NCI-H510A (cell line): Measurements from ENCODE around the gene PAX2.

Experiments used
- DNase-seq: peaks from one replicate; lab custom pipeline; 2025; lab: John Stamatoyannopoulos, UW

The PAX2 gene

DNA sequence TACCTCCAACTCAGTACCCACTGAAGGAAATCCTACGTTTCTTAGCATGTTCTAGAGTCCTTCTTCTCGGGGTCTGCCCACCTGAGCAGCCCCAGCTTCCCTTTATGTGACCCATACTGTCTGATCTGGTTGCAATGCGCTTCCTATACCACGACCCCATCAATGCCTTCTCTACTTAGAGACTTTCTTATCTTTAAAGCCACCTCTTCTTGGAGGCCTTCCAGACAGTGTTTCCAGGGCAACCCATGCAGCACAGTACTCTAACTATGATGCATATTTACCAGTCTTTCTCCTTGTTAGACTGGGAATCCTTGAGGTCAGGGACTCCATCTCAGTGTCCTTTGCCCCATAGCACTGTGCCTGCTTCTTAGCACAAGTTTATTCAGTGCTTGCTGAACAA is 112.9 kb downstream of the PAX2 start:
- DNase-seq: no peak

DNA sequence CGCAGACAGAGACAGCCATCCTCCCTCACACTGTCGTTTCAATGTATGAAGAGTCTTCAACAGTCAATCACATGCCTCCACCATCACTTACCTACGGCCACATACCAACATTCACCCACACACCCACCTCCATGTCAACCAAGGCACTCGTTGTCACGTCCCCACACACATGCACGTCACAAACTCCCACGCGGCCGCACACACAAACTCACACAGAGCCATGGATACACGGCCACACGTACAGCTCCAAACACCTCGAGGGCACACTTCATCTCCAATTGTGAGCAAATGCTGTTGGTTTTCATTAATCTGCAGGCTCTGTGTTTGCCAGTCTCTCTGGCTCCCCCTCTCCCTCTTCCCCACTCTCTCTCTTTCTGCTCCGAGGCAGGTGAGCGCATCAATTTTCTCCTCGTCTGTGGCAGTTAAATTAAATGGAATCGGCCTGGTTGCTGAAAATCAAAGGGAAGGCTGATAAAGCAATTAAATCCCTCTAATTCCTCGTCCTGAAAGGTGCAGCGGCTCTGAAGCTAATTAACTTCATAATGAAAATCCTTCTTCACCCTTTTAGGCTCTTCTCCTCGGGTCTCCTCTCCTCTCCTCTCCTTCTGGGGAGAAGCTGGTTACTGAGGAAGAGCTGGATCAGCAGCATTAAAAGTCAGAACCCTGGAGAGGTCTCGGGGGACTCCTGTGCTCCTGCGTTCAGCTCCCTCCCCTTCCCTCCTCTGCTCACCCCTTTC is 113.5 kb downstream of the PAX2 start:
- no peak for DNase-seq

DNA sequence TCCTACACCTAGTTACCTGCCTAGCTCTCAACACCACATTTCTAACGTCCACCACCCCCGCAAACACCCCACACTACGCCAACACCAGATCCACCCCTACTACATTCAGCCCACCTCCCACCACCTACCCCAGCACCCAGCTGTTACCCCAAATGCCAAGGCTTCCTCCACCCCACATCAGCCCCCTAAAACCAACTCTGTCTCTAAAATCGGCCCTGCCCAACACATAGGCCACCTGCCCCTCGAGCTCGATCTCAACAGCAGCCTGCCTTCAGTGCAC is 114.0 kb downstream of the PAX2 start:
- DNase-seq: no peak

DNA sequence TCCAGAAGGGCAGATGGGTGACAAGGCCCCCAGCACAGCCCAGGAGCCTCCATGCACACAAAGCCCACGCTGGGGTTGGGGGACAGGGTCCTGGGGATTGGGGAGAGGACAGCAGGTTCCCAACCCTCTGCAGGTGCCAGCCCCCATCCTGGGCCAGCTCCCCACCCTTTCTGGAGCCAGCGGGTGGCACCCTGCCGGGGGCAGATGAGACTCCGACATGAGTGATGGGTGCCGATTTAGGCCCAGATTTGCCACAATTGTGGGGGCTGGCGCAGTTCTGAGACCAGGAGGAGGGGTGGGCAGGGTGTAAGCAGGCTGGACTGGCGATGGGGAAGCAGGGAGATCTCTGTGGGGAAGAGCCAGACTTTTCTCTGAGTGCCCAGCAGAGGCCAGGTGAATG is 118.1 kb downstream of the PAX2 start:
- DNase-seq: no peak

DNA sequence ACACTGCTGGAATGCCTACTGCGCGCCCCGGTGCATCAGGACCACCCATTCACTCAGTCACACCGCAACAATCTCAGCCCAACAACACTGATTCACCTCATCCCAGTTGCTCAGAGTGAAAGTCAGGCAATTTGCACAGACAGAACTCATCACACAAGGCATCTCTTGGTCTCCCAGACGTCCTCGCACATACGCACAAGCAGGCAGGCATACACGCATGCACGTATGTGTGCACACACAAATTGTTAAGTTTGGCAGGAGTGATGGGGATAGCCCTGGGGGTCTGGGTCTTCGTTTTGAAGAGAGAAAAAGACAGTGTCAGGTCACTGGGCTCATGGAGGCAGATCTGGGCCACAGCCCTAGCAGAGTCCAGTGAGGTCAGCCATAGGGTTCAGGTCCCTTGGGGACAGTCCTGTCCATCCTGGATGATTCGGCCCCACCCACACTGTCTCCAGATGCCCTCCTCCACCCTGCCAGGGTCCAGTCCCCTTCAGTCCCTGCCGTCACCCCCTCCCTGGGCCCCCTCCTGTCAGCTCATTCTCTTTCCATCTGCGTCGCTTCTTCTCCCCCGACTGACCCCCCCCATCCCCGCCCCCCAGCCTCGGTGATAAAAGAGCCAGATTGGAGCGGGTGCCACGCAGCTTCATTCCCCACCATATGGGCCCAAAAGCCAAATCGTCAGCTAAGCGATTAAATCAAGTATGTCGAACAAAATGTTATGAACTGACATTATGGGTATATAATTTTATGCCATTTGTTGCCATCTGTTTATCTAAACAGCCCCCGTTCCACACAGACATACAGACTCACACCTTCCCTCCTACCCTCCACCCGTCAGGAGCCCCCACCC is 118.9 kb downstream of the PAX2 start:
- no peak for DNase-seq

DNA sequence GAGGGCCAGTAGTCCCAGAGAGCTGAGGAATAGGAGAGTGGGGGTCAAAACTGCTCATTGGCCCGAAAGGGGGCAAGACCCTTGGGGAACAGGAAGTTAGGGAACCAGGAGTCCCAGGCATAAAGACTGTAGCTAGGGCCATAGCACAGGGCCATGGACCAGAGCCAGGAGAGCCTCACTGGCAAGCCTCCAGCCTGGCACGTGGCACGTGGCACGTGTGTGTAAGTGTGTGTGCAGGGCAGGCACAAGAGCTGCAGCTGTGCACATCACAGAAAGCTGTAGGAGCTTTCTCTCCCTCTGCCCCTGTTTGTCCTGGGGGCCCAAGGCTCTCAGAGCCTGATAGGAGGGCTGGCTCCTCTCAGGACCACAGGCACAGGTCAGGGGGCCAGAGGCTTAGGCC is 119.6 kb downstream of the PAX2 start:
- DNase-seq: no peak

DNA sequence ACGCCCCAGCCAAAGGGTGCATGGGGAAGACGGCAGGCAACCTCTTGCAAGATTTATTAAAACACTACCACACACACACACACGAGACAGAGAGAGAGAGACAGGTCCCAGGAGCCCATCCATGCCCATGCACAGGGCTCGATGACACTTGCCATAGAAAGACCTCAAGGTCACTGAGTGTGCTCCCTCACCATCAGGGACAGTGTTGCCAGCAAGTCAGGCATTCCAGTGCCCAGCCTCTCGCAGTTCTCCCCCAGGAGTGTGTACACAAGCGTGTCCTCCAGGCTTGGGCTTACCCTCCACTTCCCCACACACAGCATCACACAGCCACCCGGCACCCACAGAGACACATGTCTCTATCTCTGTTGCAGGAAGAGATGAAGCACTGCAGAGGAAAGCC is 120.6 kb downstream of the PAX2 start:
- no peak for DNase-seq

DNA sequence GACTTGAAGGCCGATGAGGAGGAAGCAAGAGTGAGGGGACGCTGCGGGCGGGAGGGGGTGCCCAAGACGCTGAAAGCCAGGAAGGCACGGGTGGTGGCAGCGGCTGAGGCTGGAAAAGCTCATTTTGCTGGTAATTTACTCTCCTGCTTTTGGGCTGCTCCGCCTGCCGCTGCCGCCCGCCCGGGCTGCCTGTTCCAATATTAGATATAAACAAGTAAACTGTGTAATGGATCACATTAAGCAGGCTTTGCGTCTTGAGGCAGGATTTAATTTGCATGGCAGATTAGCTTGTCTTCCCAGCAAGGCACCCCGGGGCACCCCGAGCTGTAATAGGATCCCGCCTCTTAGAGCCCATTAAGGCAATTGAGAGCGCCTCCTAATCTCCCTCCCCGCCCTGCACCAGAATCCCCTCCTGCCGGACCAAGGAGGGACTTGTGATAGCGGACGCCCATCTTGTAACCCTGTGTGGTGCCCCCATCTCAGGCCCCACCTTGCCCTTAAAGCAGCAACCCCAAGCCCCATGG is 121.3 kb downstream of the PAX2 start:
- no peak for DNase-seq

DNA sequence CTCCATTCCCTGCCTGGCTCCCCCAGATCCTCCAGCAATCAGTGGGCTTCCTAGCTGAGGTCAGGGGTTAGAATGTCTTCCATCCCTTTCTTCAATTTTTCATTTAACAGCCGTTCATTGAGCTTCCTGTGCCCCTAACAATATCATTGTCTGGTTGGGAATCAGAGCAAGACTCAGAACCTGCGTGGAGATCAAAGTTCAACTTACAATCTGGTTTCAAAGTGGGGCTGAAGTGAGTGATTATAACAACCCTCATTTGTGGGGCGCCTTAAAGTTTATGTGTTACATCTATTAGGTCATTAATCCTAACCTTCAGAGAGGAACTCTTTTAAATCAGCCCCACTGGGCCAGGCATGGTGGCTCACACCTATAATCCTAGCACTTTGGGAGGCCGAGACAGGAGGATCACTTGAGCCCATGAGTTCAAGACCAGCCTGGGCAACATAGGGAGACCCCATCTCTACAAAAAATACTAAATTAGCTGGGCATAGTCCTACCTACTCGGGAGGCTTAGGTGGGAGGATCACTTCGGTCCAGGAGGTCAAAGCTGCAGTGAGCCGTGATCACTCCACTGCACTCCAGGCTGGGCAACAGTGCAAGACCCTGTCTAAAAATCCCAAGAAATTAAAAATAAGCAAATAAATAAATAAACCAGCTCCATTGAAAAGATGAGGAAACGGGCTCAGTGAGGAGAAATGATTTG is 122.0 kb downstream of the PAX2 start:
- DNase-seq: no peak

DNA sequence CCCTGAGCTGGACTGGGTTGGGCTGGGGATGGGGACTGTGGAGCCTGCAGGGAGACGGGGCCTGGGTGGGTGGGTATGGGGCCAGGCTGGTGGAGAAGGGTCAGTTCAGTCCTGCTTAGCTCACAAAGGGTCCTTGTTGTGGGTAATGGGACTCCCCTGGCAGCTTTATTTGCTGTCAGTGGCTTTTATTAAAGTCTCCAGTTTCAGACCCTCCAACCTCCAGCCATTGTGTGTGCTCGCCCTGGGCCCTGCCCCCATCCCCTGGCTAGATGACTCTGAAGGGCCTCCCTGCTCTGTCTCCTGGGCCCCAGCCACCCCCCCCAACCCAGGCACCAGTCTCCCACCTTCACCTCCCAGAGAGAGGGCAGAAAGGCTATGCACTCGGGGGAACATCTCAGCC is 123.0 kb downstream of the PAX2 start:
- no peak for DNase-seq

DNA sequence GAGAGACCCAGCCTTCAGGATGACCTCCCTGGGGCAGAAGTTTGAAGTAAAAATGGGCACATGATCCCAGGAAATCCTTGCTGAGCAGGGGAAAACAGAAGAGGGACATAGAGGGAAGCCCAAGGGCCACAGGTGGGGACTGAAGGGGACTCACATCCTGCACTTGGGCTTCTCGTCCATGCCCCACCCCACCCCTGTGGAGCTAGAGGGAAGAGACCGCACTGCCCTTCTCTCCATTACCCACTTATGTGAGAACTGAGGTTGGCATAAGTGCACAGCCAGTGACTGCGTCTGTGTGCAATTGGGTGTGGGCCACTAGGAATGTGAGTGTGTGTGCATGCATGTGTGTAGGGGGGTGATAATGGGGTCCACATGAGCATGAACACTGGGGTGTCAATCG is 124.0 kb downstream of the PAX2 start:
- DNase-seq: no peak

DNA sequence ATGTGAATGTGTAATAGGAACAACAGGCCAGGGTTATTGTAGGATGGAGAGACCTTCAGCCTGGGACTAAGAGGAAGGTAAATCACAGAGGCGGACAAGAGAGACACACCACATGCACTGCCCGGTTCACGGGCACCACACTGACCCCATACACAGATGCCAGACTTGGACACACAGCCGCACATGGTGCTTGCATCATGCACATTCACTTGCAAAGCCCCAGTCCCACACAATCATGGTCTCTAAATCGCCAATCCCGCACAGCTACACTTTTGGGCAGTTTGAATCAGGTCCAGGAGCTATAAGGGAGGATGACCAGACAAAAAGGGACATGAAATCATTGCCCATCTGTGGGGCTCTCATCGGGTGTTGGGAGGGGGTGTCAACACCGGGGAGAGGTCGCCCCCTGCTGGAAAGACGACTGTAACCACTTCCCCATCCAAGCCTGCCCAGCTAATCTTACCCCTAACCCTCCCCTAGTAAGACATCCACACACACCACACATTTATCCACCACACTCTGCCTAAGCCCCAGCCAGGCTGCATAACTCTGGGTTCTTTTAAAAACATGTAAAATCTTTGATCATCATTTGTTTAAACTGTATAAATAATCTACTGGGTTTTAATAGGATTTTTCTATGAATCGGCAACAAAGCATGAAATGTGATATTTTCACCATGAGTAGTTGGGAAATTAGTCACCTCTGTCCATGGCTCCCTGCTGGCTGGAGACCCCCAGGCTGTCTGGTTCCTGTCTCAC is 126.8 kb downstream of the PAX2 start:
- no peak for DNase-seq

DNA sequence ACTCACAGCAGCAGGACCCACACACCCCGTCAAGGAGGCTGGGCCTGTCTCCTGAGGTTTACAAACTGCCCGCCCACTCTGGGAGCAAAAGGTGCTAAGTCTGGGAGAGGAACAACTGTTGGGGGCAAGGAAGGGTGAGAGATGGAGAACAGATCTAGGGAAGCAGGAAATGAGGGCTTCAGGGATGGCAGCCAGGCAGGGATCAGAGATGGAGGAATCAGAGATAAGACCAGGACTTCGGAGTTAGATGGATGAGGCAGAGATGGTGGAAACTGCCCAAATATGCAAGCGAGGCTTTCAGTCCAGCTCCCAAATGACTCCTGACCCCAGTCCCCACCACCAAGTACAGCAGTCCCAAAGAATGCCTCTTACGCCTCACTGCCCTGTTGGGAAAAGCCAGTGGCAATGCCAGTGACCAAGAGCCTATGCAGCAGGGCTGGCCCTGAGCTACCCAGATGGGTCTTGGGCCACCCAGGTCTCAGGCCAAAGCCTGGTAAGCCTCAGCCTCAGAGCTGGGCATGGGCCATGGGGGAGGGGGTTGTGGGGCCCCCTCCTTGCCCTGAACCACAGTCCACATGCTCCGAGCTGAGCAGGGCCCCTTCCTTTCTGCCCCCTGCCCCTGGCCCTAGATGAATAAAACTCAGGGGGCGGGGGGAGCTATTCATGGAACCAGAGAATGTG is 127.9 kb downstream of the PAX2 start:
- no peak for DNase-seq

DNA sequence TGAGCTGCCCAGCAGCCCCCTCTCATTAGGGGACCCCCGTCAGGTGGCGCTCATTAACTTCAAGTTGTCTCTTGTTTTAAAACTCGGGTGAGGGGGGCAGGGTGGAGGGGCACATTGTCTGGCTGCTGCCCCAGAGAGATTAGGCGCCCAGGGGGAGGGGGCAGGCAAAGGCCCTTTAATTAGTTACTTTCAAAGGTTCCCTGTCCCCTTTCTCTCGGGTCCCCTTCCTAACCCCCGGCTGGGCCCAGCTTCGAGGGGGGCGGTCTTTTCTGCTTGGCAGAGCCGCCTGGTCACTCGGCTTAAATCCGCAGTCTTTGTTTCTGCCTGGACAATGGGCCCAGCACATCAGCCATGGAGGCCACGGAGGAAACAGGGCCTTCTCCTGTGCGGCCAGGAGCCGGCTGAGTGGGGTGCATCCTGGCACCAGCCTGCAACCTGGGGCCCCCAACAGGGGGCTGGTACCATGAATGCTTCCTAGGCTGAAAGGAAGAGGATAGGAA is 128.5 kb downstream of the PAX2 start:
- no peak for DNase-seq

DNA sequence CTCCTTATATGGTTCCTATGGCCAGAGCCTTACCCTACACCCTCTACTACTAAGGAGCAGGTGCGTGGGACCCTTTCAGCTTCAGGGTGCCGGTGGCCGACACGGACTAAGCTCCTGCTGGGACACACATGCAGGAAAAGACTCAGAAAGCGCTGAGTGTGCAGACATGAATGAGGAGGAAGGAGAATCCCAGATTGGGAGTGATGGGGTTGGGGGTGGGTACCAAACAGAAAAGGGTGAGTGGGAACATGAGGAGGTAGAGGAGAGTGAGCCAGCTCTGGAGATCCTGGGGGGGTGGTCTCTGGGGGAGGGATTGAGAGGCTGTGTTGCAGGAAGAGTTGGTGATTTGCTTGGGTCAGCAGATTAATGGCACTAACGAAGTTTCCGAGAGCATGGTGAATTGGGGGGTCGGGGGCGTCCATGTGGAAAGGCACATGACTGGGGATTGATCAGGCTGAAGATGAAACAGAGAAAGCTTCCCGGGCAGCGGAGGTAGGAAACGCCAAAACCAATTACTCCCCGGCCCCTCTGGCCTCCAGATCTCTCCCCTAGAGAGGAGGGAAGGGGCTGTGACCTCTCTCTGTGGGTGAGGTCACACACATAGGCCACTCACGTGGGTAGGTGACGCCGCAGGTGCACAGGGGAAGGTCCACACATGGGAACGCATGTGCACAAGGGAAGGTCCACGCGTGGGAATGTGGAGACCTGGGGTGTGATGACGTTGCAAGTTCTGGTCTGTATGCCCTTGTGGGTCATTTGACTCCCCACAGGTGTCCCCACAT is 129.5 kb downstream of the PAX2 start:
- no peak for DNase-seq

DNA sequence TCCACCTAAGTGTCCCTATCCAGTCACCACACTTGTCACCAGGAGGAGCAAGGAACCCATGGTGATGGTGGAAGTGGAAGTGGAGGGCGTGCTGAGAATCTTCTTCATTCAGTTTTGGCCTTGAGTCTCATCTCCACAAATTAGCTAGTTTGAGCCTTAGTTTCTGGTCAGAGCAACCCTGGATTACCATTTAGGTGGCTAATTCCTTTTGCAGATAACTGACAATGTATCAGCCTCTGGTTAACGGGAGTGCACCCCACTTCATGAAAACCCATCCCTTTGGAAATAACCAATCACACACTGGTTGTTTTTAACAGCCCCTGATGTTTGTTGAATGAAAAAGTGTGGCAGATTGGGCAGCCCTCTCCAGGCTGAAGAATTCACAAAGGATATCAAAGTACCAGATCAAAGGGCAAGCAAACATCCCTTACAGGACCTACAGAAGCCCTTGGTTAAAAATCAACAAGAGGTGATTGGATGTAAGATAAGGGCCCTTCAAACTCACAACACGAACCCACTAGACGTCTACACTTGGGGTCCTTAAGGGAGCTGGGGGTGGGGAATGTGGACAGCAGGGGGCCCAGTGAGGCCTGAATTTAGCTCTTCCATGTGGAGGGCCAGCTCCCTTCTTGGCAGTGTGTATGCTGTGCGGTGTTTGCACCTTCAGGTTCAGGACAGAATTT is 130.2 kb downstream of the PAX2 start:
- no peak for DNase-seq

DNA sequence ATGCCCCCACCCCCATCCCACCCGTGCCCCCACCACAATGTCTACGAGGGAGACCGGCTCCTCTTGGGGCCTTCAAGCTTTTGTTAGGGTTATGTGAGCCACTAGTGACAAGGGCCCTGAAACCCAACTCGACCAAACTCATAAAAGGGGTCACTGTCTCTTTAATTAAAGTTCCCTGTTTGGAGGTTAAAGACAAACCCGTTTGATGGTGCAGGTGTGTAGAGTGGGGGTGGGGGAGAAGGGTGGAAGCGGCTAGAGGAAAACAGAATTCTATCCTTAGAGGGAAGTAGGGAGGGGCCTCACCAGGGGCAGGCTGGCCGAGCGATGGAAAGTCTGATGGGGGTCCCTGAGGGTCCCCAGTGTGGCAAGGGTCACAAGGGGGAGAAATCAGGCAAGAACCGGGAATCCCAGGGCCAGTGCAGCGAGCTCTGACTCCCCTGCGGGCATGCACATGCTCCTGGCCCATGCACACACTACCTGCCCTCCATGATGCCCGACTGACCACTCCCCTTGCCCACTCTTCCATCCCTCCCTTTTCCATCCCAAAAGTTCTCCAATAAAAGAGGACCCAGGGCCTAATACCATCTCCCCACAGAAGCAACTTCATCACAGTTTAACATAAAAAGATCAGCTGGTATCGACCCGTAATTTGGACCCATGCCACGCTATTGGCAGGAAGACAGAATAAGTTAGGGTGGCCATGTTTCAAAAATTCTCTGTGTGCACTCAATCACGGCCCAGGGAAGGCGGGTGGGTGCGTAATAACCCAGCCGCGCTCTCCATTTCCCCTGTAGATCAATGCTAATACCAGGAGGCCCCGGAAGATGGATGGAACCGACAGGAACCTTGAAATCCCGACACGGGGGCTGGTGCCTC is 131.4 kb downstream of the PAX2 start:
- DNase-seq: no peak

DNA sequence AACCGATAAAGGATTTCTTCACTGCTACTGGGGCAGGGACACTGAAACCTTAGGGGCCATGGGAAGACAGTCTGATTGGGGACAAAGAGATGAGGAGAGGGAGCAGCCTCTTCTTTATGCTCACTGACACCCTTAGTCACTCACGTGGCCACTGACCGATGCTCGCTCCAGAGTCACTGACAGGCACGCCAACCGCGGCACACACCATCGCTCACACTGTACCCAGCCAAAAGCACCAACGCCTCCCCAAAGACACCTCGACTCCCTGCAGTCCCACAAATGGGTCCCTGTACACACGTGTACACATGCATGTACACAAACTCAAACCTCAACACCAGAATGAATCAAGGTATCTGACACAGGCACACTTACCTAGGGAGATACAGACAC is 132.1 kb downstream of the PAX2 start:
- no peak for DNase-seq

DNA sequence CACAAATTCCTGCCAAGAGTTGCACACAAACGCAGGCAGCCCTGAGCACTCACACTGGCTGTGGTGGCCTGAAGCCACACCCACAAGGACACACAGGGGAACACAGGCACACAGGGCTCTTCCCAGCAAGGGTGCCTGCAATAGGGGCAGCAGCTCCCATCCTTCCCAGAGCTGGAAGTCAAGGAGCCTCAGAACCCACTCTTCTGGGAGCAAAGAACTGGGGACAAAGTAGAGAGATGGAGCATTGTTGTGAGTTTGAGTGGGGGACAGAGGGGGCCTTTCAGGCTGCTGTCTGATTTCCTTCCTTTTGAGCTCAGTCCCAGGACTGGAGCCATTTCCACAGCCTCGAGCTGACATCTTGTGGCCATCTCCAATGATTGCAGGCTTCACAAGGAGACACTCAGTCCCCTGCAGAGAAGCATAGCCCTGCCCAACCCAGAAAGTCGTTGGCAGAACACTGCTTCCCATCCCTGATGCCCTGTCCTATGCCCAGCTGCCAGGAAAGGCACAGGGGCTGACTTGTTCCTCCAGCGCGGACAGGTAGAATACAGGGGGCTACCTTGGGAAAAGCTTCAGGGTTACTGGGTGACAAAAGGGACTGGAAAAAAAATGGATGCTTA is 133.0 kb downstream of the PAX2 start:
- DNase-seq: no peak
